Mucosa of rectum (tissue), 2 donors: ENCODE data around the gene THEM4.
A peak's percentile ranks its signal among the peaks of the same experiment; 100 is the strongest.

Experiments used
- H3K27ac ChIP-seq, 2 donors: one replicate each; pipeline ENCODE4 v1.7.0; 2013; ENCODE audit warnings: inconsistent platforms in 2 of 2, low read depth in 2 of 2, low read length in 2 of 2
- H3K27me3 ChIP-seq, 2 donors: one replicate each; pipeline ENCODE4 v1.7.0; 2013; ENCODE audit warnings: low read length in 2 of 2; ENCODE audit not compliant: control insufficient read depth in 2 of 2, insufficient read depth in 2 of 2
- H3K36me3 ChIP-seq, 2 donors: one replicate each; pipeline ENCODE4 v1.7.0; 2013; ENCODE audit warnings: low read length in 2 of 2; ENCODE audit not compliant: control insufficient read depth in 2 of 2, insufficient read depth in 2 of 2
- H3K4me1 ChIP-seq, 2 donors: one replicate each; pipeline ENCODE4 v1.7.0; 2013; ENCODE audit warnings: low read length in 2 of 2, mild to moderate bottlenecking in 1 of 2; ENCODE audit not compliant: control insufficient read depth in 2 of 2, insufficient read depth in 2 of 2
- H3K4me3 ChIP-seq, 2 donors: one replicate each; pipeline ENCODE4 v1.7.0; 2013; ENCODE audit warnings: low read length in 2 of 2
- H3K9ac ChIP-seq, 2 donors: one replicate each; pipeline ENCODE4 v1.7.0; 2013; ENCODE audit warnings: low read length in 2 of 2, low read depth in 1 of 2, mild to moderate bottlenecking in 1 of 2
- H3K9me3 ChIP-seq, 2 donors: one replicate each; pipeline ENCODE4 v1.7.0; 2013; ENCODE audit warnings: low read length in 2 of 2; ENCODE audit not compliant: control insufficient read depth in 2 of 2
- donor health status: healthy.
- donor health status: Normal muscosa, but diverticular disease.

Gene THEM4

GRCh38 chr1:151945725-151946722 lies 36.7 kb upstream of the THEM4 start:
- H3K9ac ChIP-seq, result no peak overlapping the region
- no peaks in the 10 kb centered on the region for H3K36me3 ChIP-seq
- H3K4me3 ChIP-seq, result peak overlapping the region in 1 of 2 donors; percentile 11
- H3K27me3 ChIP-seq, result no peaks in the 10 kb centered on the region
- peaks cover 17 to 43% of the 10 kb centered on the region in 2 donors for H3K4me1 ChIP-seq
- H3K27ac ChIP-seq, result peak overlapping the region; percentile 40 to 73
- no peaks in the 10 kb centered on the region for H3K9me3 ChIP-seq

GRCh38 chr1:151944857-151945575 lies 35.7 kb upstream of the THEM4 start:
- no peak overlapping the region for H3K9ac ChIP-seq
- no peaks in the 10 kb centered on the region for H3K27me3 ChIP-seq
- peaks cover 17 to 49% of the 10 kb centered on the region in 2 donors for H3K4me1 ChIP-seq
- peak overlapping the region in 1 of 2 donors; percentile 11 for H3K4me3 ChIP-seq
- H3K9me3 ChIP-seq, result no peaks in the 10 kb centered on the region
- H3K36me3 ChIP-seq, result no peaks in the 10 kb centered on the region
- H3K27ac ChIP-seq, result peak overlapping the region; percentile 40 to 62

- H3K9ac ChIP-seq, result no peak overlapping the region
- peaks cover 17 to 47% of the 10 kb centered on the region in 2 donors for H3K4me1 ChIP-seq
- H3K27ac ChIP-seq, result peak overlapping the region; percentile 54 to 62
- H3K9me3 ChIP-seq, result no peaks in the 10 kb centered on the region
- H3K36me3 ChIP-seq, result no peaks in the 10 kb centered on the region
- no peak overlapping the region for H3K4me3 ChIP-seq
- no peaks in the 10 kb centered on the region for H3K27me3 ChIP-seq
Measured at GRCh38 chr1:151944126-151944856, 35.0 kb upstream of the THEM4 start.

GRCh38 chr1:151943591-151943990 lies 34.3 kb upstream of the THEM4 start:
- no peak overlapping the region for H3K9ac ChIP-seq

GRCh38 chr1:151942882-151943281 lies 33.6 kb upstream of the THEM4 start:
- H3K9me3 ChIP-seq, result no peaks in the 10 kb centered on the region
- no peaks in the 10 kb centered on the region for H3K36me3 ChIP-seq
- H3K9ac ChIP-seq, result no peak overlapping the region
- H3K4me1 ChIP-seq, result peaks cover 17 to 47% of the 10 kb centered on the region in 2 donors
- no peak overlapping the region for H3K4me3 ChIP-seq
- no peaks in the 10 kb centered on the region for H3K27me3 ChIP-seq
- no peak overlapping the region for H3K27ac ChIP-seq

More at GRCh38 chr1:151943591-151943990, 34.3 kb upstream of the THEM4 start:
- Histone ChIP-seq H3K4me1 (peaks cover 17 to 47% of the 10 kb centered on the region in 2 donors), H3K9me3 (no peaks in the 10 kb centered on the region), H3K4me3 (no peak overlapping the region), H3K36me3 (no peaks in the 10 kb centered on the region), H3K27ac (no peak overlapping the region), H3K27me3 (no peaks in the 10 kb centered on the region)

GRCh38 chr1:151940541-151940940 lies 31.2 kb upstream of the THEM4 start:
- Histone ChIP-seq H3K4me1 (peaks cover 9 to 33% of the 10 kb centered on the region in 2 donors), H3K27ac (peak overlapping the region in 1 of 2 donors; percentile 41), H3K9ac (no peak overlapping the region), H3K9me3 (no peaks in the 10 kb centered on the region), H3K27me3 (no peaks in the 10 kb centered on the region), H3K36me3 (no peaks in the 10 kb centered on the region), H3K4me3 (no peak overlapping the region)

- H3K36me3 ChIP-seq, result no peaks in the 10 kb centered on the region
- H3K27ac ChIP-seq, result no peak overlapping the region
- no peaks in the 10 kb centered on the region for H3K27me3 ChIP-seq
- H3K9me3 ChIP-seq, result no peaks in the 10 kb centered on the region
- peaks cover 10 to 33% of the 10 kb centered on the region in 2 donors for H3K4me1 ChIP-seq
- no peak overlapping the region for H3K4me3 ChIP-seq
- no peak overlapping the region for H3K9ac ChIP-seq
Measured at GRCh38 chr1:151939779-151940178, 30.5 kb upstream of the THEM4 start.

- Histone ChIP-seq H3K36me3 (no peaks in the 10 kb centered on the region), H3K27ac (no peak overlapping the region), H3K27me3 (no peaks in the 10 kb centered on the region), H3K4me3 (no peak overlapping the region), H3K4me1 (peaks cover 9 to 29% of the 10 kb centered on the region in 2 donors), H3K9me3 (no peaks in the 10 kb centered on the region), H3K9ac (no peak overlapping the region)
Measured at GRCh38 chr1:151939141-151939540, 29.8 kb upstream of the THEM4 start.

GRCh38 chr1:151936653-151937052 lies 27.3 kb upstream of the THEM4 start:
- Histone ChIP-seq H3K36me3 (no peaks in the 10 kb centered on the region), H3K9ac (peak overlapping the region in 1 of 2 donors; percentile 38), H3K9me3 (no peaks in the 10 kb centered on the region), H3K27me3 (no peaks in the 10 kb centered on the region), H3K27ac (peak overlapping the region; percentile 32 to 45), H3K4me1 (peaks cover 9 to 24% of the 10 kb centered on the region in 2 donors), H3K4me3 (peak overlapping the region in 1 of 2 donors; percentile 55)
